ENCODE results near the gene SLC22A4.

DNA sequence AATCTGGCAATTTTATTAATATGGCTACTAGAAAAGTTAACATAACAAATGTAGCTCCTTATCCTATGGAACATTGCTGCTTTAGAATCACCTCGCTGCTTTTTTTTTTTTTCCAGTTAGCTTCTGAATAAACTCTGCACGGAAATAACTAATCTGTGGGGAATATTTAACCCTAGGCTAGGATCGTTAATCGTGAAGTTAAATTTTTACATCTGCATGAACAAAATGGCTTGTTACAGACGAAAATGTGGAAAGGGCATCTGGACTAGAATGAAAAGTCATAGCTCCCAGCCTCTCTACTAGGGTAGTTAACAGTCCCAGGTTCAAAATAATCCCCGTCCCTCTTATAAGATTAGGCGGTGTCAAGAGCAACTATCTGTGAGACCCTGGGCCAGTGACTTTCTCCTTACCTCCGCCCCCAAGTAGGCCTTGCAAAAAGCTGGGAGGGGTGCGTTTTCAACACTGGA lies 74.8 kb downstream of the SLC22A4 start:
- no peak for TF ChIP-seq POLR2AphosphoS5 (IDR thresholded peaks at IDR 0.05)
- TF ChIP-seq, protein P1, sequence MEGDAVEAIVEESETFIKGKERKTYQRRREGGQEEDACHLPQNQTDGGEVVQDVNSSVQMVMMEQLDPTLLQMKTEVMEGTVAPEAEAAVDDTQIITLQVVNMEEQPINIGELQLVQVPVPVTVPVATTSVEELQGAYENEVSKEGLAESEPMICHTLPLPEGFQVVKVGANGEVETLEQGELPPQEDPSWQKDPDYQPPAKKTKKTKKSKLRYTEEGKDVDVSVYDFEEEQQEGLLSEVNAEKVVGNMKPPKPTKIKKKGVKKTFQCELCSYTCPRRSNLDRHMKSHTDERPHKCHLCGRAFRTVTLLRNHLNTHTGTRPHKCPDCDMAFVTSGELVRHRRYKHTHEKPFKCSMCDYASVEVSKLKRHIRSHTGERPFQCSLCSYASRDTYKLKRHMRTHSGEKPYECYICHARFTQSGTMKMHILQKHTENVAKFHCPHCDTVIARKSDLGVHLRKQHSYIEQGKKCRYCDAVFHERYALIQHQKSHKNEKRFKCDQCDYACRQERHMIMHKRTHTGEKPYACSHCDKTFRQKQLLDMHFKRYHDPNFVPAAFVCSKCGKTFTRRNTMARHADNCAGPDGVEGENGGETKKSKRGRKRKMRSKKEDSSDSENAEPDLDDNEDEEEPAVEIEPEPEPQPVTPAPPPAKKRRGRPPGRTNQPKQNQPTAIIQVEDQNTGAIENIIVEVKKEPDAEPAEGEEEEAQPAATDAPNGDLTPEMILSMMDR (IDR thresholded peaks at IDR 0.05): no peak
- TF ChIP-seq EP300 (IDR thresholded peaks at IDR 0.05): no peak

Data from upper lobe of left lung (tissue), 4 donors.